NCI-H128 (cell line): Measurements from ENCODE around the gene SAMHD1.
"Not testable (repeated sequence)": the region's sequence is repeated elsewhere in the genome, so short reads cannot be mapped to it uniquely, and the experiment has no call there.

Experiments used
- DNase-seq: peaks from one replicate; lab custom pipeline; 2025; ENCODE audit not compliant: unreplicated experiment; lab: John Stamatoyannopoulos, UW

Gene SAMHD1

GRCh38 chr20:36956674-36957073 lies 5.2 kb upstream of the SAMHD1 start:
- no peak for DNase-seq

DNA sequence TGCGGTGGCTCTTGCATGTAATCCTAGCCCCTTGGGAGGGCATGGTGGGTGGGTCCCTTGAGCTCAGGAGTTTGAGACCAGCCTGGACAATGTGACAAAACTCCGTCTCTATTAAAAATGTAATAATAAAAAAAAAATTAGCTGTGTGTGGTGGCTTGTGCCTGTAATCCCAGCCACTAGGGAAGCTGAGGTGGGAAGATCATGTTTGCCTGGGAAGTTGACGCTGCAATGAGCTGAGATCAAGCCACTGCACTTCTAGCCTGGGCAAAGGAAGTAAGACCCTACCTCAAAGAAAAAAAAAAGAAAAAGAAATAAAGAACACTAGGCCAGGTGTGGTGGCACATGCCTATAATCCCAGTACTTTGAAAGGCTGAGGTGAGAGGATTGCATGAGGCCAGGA lies 4.5 kb upstream of the SAMHD1 start:
- no peak for DNase-seq

- no peak for DNase-seq
Measured at GRCh38 chr20:36951979-36952738, 651 bp upstream of the SAMHD1 start.

GRCh38 chr20:36950414-36951197 lies 902 bp downstream of the SAMHD1 start:
- no peak for DNase-seq

- DNase-seq, result no peak
Measured at GRCh38 chr20:36941401-36941835, 10.1 kb downstream of the SAMHD1 start.

DNA sequence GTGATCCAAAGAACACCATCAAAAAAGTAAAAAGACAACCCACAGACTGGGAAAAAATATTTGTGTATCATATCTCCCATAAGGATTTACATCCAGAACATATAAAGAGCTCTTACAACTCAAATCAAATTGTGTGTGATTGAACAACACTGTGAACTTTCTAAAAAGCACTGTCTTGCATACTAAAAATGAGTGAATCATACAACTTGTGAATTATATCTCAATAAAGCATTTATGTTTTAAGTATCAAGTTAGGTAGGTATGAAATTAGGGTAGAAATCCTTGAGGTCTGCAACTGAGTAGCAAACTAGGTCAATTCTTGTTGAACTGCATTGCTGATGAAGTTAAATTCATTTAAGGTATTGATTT lies 14.1 kb downstream of the SAMHD1 start:
- DNase-seq, result no peak

DNA sequence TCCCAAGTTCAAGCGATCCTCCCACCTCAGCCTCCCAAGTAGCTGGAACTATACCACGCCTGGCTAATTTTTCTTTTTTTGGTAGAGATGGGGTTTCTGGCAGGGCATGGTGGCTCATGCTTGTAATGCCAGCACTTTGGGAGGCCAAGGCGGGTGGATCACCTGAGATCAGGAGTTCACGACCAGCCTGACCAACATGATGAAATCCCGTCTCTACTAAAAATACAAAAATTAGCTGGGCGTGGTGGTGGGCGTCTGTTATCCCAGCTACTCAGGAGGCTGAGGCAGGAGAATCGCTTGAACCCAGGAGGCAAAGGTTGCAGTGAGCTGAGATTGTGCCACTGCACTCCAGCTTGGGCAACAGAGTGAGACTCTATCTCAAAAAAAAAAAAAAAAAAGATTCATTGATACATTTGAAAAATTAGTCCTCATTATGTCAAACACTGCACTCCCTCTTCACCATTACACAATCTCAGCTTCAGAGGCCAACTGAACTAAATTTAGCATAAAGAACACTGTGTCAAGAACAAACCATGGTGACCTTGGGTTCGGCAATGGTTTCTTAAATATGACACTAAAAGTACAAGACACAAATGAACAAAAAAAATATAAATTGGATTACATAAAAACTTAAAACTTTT lies 14.6 kb downstream of the SAMHD1 start:
- not testable (repeated sequence) for DNase-seq

DNA sequence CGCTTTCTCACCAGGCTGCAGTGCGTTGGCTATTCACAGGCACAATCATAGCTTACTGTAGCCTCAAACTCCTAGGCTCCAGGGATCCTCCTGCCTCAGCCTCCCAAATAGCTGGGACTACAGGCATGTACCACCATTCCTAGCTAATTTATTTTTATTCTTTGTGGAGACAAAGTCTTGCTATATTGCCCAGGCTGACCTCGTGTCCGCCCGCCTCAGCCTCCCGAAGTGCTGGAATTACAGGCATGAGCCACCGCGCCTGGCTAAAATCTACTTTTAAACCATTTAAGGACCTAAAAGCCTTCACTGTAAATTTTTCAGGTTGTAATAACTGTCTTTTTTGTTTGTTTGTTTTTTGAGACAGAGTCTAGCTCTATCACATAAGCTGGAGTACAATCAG lies 15.2 kb downstream of the SAMHD1 start:
- DNase-seq, result no peak

- DNase-seq, result not testable (repeated sequence)
Measured at GRCh38 chr20:36933571-36933970, 17.9 kb downstream of the SAMHD1 start.

- DNase-seq, result no peak
Measured at GRCh38 chr20:36932476-36933426, 18.8 kb downstream of the SAMHD1 start.

- not testable (repeated sequence) for DNase-seq
Measured at GRCh38 chr20:36932067-36932466, 19.4 kb downstream of the SAMHD1 start.

- no peak for DNase-seq
Measured at GRCh38 chr20:36929691-36930090, 21.8 kb downstream of the SAMHD1 start.

GRCh38 chr20:36929290-36929689 lies 22.2 kb downstream of the SAMHD1 start:
- DNase-seq, result no peak

DNA sequence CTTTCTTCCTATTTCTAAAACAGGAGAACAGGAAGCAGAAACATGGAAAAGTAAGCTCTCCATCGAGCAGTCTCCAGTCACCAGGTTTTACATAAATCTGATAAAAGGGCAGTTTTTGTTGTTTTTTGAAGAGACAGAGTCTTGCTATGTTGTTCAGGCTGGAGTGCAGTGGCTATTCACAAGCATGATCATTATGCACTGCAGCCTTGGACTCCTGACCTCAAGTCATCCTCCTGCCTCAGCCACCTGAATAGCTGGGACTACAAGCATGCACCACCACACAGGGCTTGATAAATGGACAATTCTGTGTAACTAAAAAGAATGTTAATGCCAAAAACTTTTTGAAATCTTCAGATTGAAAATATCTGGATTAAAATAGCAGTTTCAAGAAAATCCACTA lies 23.8 kb downstream of the SAMHD1 start:
- DNase-seq, result no peak

- DNase-seq, result no peak
Measured at GRCh38 chr20:36926653-36927200, 24.8 kb downstream of the SAMHD1 start.

DNA sequence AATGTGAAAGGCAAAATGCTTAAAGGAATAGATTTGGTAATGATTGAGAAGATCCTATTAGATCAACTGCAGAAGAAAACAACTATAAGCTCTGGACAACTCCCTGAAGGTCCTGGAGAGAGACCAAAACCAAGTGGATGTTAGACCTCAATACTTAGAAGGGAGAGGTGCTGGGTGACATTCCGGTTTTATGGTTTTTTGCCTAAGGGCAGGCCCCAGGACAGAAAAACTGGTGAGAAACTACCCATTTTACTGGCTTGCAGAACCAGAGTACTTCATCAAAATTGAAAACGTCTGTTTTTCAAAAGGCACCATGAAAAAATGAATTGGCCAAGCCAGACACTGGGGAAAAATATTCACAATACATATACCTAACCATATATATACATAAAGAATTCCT lies 26.3 kb downstream of the SAMHD1 start:
- DNase-seq, result no peak

- DNase-seq, result no peak
Measured at GRCh38 chr20:36924167-36925045, 27.1 kb downstream of the SAMHD1 start.

GRCh38 chr20:36920334-36920730 lies 31.2 kb downstream of the SAMHD1 start:
- no peak for DNase-seq

GRCh38 chr20:36919715-36920333 lies 31.7 kb downstream of the SAMHD1 start:
- DNase-seq, result no peak
